NCI-H748 (cell line): ENCODE data around the gene ARID2.

Experiments used
- DNase-seq: peaks from one replicate; lab custom pipeline; 2025; ENCODE audit not compliant: unreplicated experiment; lab: John Stamatoyannopoulos, UW

ARID2 gene

GRCh38 chr12:45918818-45919217 lies 189.3 kb downstream of the ARID2 start:
- no peak for DNase-seq

- no peak for DNase-seq
Measured at GRCh38 chr12:45928309-45928708, 198.8 kb downstream of the ARID2 start.

- DNase-seq = no peak
Measured at GRCh38 chr12:45930369-45930768, 200.9 kb downstream of the ARID2 start.

- DNase-seq = no peak
Measured at GRCh38 chr12:45933504-45933903, 204.0 kb downstream of the ARID2 start.

- no peak for DNase-seq
Measured at GRCh38 chr12:45934956-45935355, 205.4 kb downstream of the ARID2 start.

GRCh38 chr12:45938566-45938965 lies 209.1 kb downstream of the ARID2 start:
- no peak for DNase-seq

- no peak for DNase-seq
Measured at GRCh38 chr12:45939759-45940158, 210.3 kb downstream of the ARID2 start.

- no peak for DNase-seq
Measured at GRCh38 chr12:45944771-45945170, 215.3 kb downstream of the ARID2 start.

GRCh38 chr12:45946435-45946834 lies 216.9 kb downstream of the ARID2 start:
- DNase-seq = no peak

GRCh38 chr12:45948546-45948945 lies 219.0 kb downstream of the ARID2 start:
- DNase-seq = no peak
